ENCODE results near the gene KDM7A. TPM values are rescaled to one million over a fixed set of nuclear protein-coding genes. Genes with fewer than 3 reads are reported as not detected.

KDM7A gene
- 4.3 and 7.2 TPM in 2 replicates for total RNA-seq (2014; rRNA removed; shearing (Covaris generic); ENCODE audit: low replicate concordance)

GRCh38 chr7:140176811-140177702, at the start of gene KDM7A:
KDM7A (minus strand) TSS chr7:140176983; CDS start chr7:140176937, 46 bp downstream.
- no peaks in the 10 kb centered on the region for H3K9me3 ChIP-seq (ENCODE audit: low read length)
- DNase-seq = peak; percentile 95
- peaks cover 17% of the 10 kb centered on the region for H3K4me1 ChIP-seq (ENCODE audit: low read length)
- H3K27me3 ChIP-seq (ENCODE audit: low read length) = no peaks in the 10 kb centered on the region
- no peaks in the 10 kb centered on the region; the same call in 1 of the 2 replicates for H4K20me1 ChIP-seq (ENCODE audit: insufficient read depth, low read depth, low read length)
- peak within 1 kb of the TSS; percentile 100 for H2AFZ ChIP-seq (ENCODE audit: low read length)
- H3K4me3 ChIP-seq (ENCODE audit: low read length) = peak within 1 kb of the TSS; percentile 78
- H3K36me3 ChIP-seq (ENCODE audit: insufficient read depth, low read length) = no peaks in the 10 kb centered on the region
- no peak within 1 kb of the TSS for H3K27ac ChIP-seq (ENCODE audit: low read length)
- no peaks in the 10 kb centered on the region for H3K79me2 ChIP-seq (ENCODE audit: low read length)
- H3K4me2 ChIP-seq (ENCODE audit: low read depth, low read length, poor library complexity, severe bottlenecking) = peak within 1 kb of the TSS; percentile 91
- no peaks in the 10 kb centered on the region for H3K9me2 ChIP-seq (replicated peaks; ENCODE audit: insufficient read depth, low read length)
- H3K9ac ChIP-seq (ENCODE audit: low read length) = peak within 1 kb of the TSS; percentile 76

GRCh38 chr7:140225562-140226249, 48.9 kb upstream of the KDM7A start:
- no peak overlapping the region for H3K4me3 ChIP-seq (ENCODE audit: low read length)
- no peak overlapping the region for H3K4me2 ChIP-seq (ENCODE audit: low read depth, low read length, poor library complexity, severe bottlenecking)
- no peaks in the 10 kb centered on the region for H3K27me3 ChIP-seq (ENCODE audit: low read length)
- no peak for DNase-seq
- H2AFZ ChIP-seq (ENCODE audit: low read length) = no peak overlapping the region
- no peaks in the 10 kb centered on the region for H3K9me2 ChIP-seq (replicated peaks; ENCODE audit: insufficient read depth, low read length)
- no peaks in the 10 kb centered on the region for H3K36me3 ChIP-seq (ENCODE audit: insufficient read depth, low read length)
- H4K20me1 ChIP-seq (ENCODE audit: insufficient read depth, low read depth, low read length) = no peaks in the 10 kb centered on the region
- no peaks in the 10 kb centered on the region for H3K9me3 ChIP-seq (ENCODE audit: low read length)
- H3K27ac ChIP-seq (ENCODE audit: low read length) = no peak overlapping the region
- no peak overlapping the region for H3K9ac ChIP-seq (ENCODE audit: low read length)
- H3K4me1 ChIP-seq (ENCODE audit: low read length) = peaks cover 9% of the 10 kb centered on the region
- no peaks in the 10 kb centered on the region for H3K79me2 ChIP-seq (ENCODE audit: low read length)

GRCh38 chr7:140223515-140224221, 46.9 kb upstream of the KDM7A start:
- Histone ChIP-seq H3K9me3 (ENCODE audit: low read length) (no peaks in the 10 kb centered on the region), H3K27ac (ENCODE audit: low read length) (no peak overlapping the region), H3K27me3 (ENCODE audit: low read length) (no peaks in the 10 kb centered on the region), H3K4me2 (ENCODE audit: low read depth, low read length, poor library complexity, severe bottlenecking) (no peak overlapping the region), H3K79me2 (ENCODE audit: low read length) (no peaks in the 10 kb centered on the region), H3K4me1 (ENCODE audit: low read length) (peaks cover 9% of the 10 kb centered on the region), H3K4me3 (ENCODE audit: low read length) (no peak overlapping the region), H4K20me1 (ENCODE audit: insufficient read depth, low read depth, low read length) (no peaks in the 10 kb centered on the region), H3K9ac (ENCODE audit: low read length) (no peak overlapping the region), H2AFZ (ENCODE audit: low read length) (no peak overlapping the region), H3K36me3 (ENCODE audit: insufficient read depth, low read length) (no peaks in the 10 kb centered on the region), H3K9me2 (replicated peaks; ENCODE audit: insufficient read depth, low read length) (no peaks in the 10 kb centered on the region)
- no peak for DNase-seq

GRCh38 chr7:140222814-140223213, 46.0 kb upstream of the KDM7A start:
- Histone ChIP-seq H3K9ac (ENCODE audit: low read length) (no peak overlapping the region), H4K20me1 (ENCODE audit: insufficient read depth, low read depth, low read length) (no peaks in the 10 kb centered on the region), H3K4me1 (ENCODE audit: low read length) (peaks cover 9% of the 10 kb centered on the region), H3K4me2 (ENCODE audit: low read depth, low read length, poor library complexity, severe bottlenecking) (peak overlapping the region; percentile 29), H2AFZ (ENCODE audit: low read length) (no peak overlapping the region), H3K27ac (ENCODE audit: low read length) (no peak overlapping the region), H3K79me2 (ENCODE audit: low read length) (no peaks in the 10 kb centered on the region), H3K9me3 (ENCODE audit: low read length) (no peaks in the 10 kb centered on the region), H3K36me3 (ENCODE audit: insufficient read depth, low read length) (no peaks in the 10 kb centered on the region), H3K4me3 (ENCODE audit: low read length) (no peak overlapping the region), H3K27me3 (ENCODE audit: low read length) (no peaks in the 10 kb centered on the region), H3K9me2 (replicated peaks; ENCODE audit: insufficient read depth, low read length) (no peaks in the 10 kb centered on the region)
- peak; percentile 53 for DNase-seq

GRCh38 chr7:140219672-140220524, 43.1 kb upstream of the KDM7A start:
- peaks cover 9% of the 10 kb centered on the region for H3K4me1 ChIP-seq (ENCODE audit: low read length)
- DNase-seq = no peak
- H3K4me2 ChIP-seq (ENCODE audit: low read depth, low read length, poor library complexity, severe bottlenecking) = no peak overlapping the region
- H3K36me3 ChIP-seq (ENCODE audit: insufficient read depth, low read length) = no peaks in the 10 kb centered on the region
- H3K27me3 ChIP-seq (ENCODE audit: low read length) = no peaks in the 10 kb centered on the region
- no peak overlapping the region for H3K27ac ChIP-seq (ENCODE audit: low read length)
- no peak overlapping the region for H3K9ac ChIP-seq (ENCODE audit: low read length)
- H3K9me2 ChIP-seq (replicated peaks; ENCODE audit: insufficient read depth, low read length) = no peaks in the 10 kb centered on the region
- no peak overlapping the region for H3K4me3 ChIP-seq (ENCODE audit: low read length)
- H4K20me1 ChIP-seq (ENCODE audit: insufficient read depth, low read depth, low read length) = no peaks in the 10 kb centered on the region
- no peaks in the 10 kb centered on the region for H3K79me2 ChIP-seq (ENCODE audit: low read length)
- no peak overlapping the region for H2AFZ ChIP-seq (ENCODE audit: low read length)
- H3K9me3 ChIP-seq (ENCODE audit: low read length) = no peaks in the 10 kb centered on the region

- H3K27ac ChIP-seq (ENCODE audit: low read length) = no peak overlapping the region
- no peak for DNase-seq
- H3K79me2 ChIP-seq (ENCODE audit: low read length) = no peaks in the 10 kb centered on the region
- H3K9ac ChIP-seq (ENCODE audit: low read length) = no peak overlapping the region
- H3K36me3 ChIP-seq (ENCODE audit: insufficient read depth, low read length) = no peaks in the 10 kb centered on the region
- H2AFZ ChIP-seq (ENCODE audit: low read length) = no peak overlapping the region
- no peaks in the 10 kb centered on the region for H4K20me1 ChIP-seq (ENCODE audit: insufficient read depth, low read depth, low read length)
- H3K4me2 ChIP-seq (ENCODE audit: low read depth, low read length, poor library complexity, severe bottlenecking) = no peak overlapping the region
- no peaks in the 10 kb centered on the region for H3K9me3 ChIP-seq (ENCODE audit: low read length)
- no peaks in the 10 kb centered on the region for H3K27me3 ChIP-seq (ENCODE audit: low read length)
- no peak overlapping the region for H3K4me3 ChIP-seq (ENCODE audit: low read length)
- peaks cover 9% of the 10 kb centered on the region for H3K4me1 ChIP-seq (ENCODE audit: low read length)
- no peaks in the 10 kb centered on the region for H3K9me2 ChIP-seq (replicated peaks; ENCODE audit: insufficient read depth, low read length)
Measured at GRCh38 chr7:140218656-140219055, 41.9 kb upstream of the KDM7A start.

- Histone ChIP-seq H3K9me3 (ENCODE audit: low read length) (no peaks in the 10 kb centered on the region), H3K27ac (ENCODE audit: low read length) (no peak overlapping the region), H3K9me2 (replicated peaks; ENCODE audit: insufficient read depth, low read length) (no peaks in the 10 kb centered on the region), H3K4me3 (ENCODE audit: low read length) (no peak overlapping the region), H3K36me3 (ENCODE audit: insufficient read depth, low read length) (no peaks in the 10 kb centered on the region), H4K20me1 (ENCODE audit: insufficient read depth, low read depth, low read length) (no peaks in the 10 kb centered on the region), H3K4me2 (ENCODE audit: low read depth, low read length, poor library complexity, severe bottlenecking) (no peak overlapping the region), H3K79me2 (ENCODE audit: low read length) (no peaks in the 10 kb centered on the region), H3K9ac (ENCODE audit: low read length) (no peak overlapping the region), H2AFZ (ENCODE audit: low read length) (no peak overlapping the region), H3K4me1 (ENCODE audit: low read length) (peaks cover 5% of the 10 kb centered on the region), H3K27me3 (ENCODE audit: low read length) (no peaks in the 10 kb centered on the region)
- no peak for DNase-seq
Measured at GRCh38 chr7:140217750-140218501, 41.1 kb upstream of the KDM7A start.

Measured in Karpas-422 (cell line).